HUES6 (cell line): ENCODE results near the gene PGAP2.

Experiments used
- H3K27ac ChIP-seq: 2 replicates; pipeline ENCODE4 v1.7.0; 2013; ENCODE audit warnings: low read depth, mild to moderate bottlenecking, low read length, inconsistent platforms
- H3K27me3 ChIP-seq: 2 replicates; pipeline ENCODE4 v1.6.1; 2013; ENCODE audit warnings: low read length; ENCODE audit not compliant: control insufficient read depth, insufficient read depth
- H3K36me3 ChIP-seq: 2 replicates; pipeline ENCODE4 v1.6.1; 2013; ENCODE audit warnings: low read length; ENCODE audit not compliant: control insufficient read depth, insufficient read depth
- H3K4me1 ChIP-seq: 2 replicates; pipeline ENCODE4 v1.6.1; 2013; ENCODE audit warnings: low read length; ENCODE audit not compliant: control insufficient read depth, insufficient read depth
- H3K4me3 ChIP-seq: 2 replicates; pipeline ENCODE4 v1.5.1; 2013; ENCODE audit warnings: low read depth, low read length
- H3K9ac ChIP-seq: one replicate; pipeline ENCODE4 v1.6.1; 2013; ENCODE audit warnings: mild to moderate bottlenecking, low read length
- H3K9me3 ChIP-seq: 2 replicates; pipeline ENCODE4 v1.6.1; 2013; ENCODE audit warnings: low read depth, low read length; ENCODE audit not compliant: control insufficient read depth, insufficient read depth

Gene PGAP2

DNA sequence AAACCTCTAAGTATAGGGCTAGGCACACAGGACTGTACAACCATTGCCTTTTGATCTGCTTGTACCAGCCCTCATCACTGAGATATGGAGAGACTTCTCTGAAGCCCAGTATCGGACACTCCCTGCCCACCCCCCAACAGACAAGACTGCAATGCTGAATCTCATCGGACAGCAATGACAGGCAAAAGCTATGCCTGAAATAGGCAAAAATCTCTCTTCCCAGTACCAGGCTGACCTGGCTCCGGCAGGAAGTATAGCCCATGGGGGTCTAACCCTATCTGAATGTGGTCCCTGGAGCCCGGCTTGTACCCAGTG is 25.9 kb downstream of the PGAP2 start:
- Histone ChIP-seq H3K36me3 (peaks cover 14% of the 10 kb centered on the region), H3K4me1 (peaks cover 45% of the 10 kb centered on the region), H3K9ac (peak overlapping the region; percentile 11), H3K27ac (no peak overlapping the region), H3K27me3 (no peaks in the 10 kb centered on the region), H3K9me3 (no peaks in the 10 kb centered on the region), H3K4me3 (no peak overlapping the region)

DNA sequence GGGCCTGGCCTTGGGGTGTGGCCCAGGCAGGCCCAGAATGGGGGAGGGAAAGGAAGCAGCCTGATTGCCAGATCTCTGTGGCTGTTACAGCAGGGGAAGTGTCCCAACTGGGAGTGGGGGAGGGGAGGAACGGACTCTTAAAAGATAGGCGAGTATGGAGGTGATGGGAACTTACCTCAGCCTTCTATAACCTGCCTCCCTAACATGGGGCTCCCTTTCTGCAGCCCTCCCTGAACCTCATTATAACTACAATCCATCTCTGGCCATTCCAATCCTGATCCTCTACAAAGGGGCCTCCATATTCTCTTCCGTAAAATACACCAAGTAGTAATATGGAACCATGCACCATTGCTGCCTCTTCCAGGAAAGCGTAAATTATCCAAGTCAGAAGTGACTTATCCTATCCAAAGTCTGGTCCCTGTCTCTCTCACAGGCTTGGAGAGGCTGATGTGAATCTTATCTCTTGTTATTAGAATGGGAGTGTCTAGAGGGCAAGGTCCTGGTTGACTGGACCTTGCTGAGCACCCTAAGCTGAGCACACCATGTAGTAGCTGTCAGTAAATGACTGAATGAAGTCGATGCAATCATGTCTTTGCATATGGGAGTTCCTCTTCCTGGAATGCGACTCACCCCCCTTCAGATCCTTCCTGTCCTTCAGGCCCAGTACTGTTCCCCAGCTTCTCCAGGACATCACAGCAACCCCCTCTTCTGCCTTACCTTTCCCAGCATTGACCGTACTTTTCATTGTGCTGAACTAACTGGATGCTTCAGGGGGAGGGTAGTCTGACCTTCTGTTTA is 26.5 kb downstream of the PGAP2 start:
- H3K9ac ChIP-seq: peak overlapping the region; percentile 11
- H3K36me3 ChIP-seq: peaks cover 13% of the 10 kb centered on the region
- peaks cover 50% of the 10 kb centered on the region for H3K4me1 ChIP-seq
- no peaks in the 10 kb centered on the region for H3K9me3 ChIP-seq
- no peaks in the 10 kb centered on the region for H3K27me3 ChIP-seq
- H3K4me3 ChIP-seq: no peak overlapping the region; the same call in 1 of the 2 replicates
- H3K27ac ChIP-seq: no peak overlapping the region

DNA sequence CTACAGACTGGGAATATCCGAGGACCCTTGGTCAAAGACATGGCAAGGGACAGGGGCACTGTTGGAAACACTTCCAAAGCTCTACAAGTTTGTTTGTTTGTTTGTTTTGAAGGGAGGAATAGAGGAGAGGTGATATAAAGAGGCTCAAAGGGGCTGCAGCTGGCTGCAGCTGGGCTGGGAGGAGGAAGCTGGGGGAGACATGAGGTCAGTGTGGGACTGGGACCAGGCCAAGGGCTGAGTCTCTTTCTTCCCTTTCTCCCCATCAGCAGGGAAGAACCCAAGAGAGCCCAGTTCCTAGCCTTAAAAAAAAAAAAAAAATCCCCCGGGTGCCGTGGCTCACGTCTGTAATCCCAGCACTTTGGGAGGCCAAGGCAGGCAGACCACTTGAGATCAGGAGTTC is 27.4 kb downstream of the PGAP2 start:
- H3K4me1 ChIP-seq: peaks cover 54% of the 10 kb centered on the region
- no peaks in the 10 kb centered on the region for H3K9me3 ChIP-seq
- H3K27me3 ChIP-seq: no peaks in the 10 kb centered on the region
- H3K27ac ChIP-seq: no peak overlapping the region
- no peak overlapping the region for H3K9ac ChIP-seq
- no peak overlapping the region for H3K4me3 ChIP-seq
- peaks cover 6% of the 10 kb centered on the region; the same call in 1 of the 2 replicates for H3K36me3 ChIP-seq

DNA sequence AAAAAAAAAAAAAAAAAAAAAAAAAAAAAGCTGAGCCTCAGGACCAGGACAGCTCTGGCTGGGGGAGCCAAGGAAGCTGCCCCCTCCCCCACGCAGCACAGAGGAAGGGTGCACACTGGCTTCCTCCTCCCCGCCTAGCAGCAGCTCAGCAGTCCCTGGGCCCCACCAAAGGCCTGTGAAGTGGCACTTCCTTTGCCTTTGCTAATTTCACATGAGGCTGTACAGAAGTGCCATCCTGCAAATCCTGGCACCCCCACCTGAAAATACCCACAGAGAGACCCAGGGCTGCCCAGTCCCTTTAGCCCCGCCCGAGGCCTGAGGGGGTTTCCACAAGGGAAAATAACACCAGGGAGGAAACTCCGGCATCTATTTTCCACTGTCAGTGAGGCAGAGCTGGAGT is 28.5 kb downstream of the PGAP2 start:
- Histone ChIP-seq H3K4me1 (peaks cover 54% of the 10 kb centered on the region), H3K9me3 (peaks cover under 1% of the 10 kb centered on the region; the same call in 1 of the 2 replicates), H3K4me3 (no peak overlapping the region), H3K27ac (no peak overlapping the region), H3K9ac (no peak overlapping the region), H3K36me3 (0 out of 2 replicates have a peak, but pooled peaks cover 2% of the 10 kb centered on the region), H3K27me3 (0 out of 2 replicates have a peak, but pooled peaks cover under 1% of the 10 kb centered on the region)

DNA sequence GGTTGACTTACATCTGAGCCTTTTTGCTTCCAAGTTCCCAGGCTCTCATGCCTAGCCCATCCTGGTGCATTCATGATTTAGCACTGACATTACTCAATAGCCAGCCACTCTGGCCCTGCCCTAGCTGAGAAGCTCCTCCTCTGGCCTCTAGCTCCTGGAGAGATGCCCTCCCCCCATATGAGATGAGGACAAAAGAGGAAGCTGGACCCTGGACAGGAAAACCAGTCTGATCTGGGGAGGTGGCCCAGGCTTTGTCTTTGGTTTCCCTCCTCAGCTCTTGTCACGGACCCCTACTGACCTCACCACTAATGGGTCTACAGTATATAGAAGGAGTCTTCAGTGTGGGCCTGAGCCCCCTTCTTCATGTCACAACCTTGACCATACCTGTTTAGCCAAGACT is 29.4 kb downstream of the PGAP2 start:
- no peak overlapping the region for H3K27ac ChIP-seq
- no peak overlapping the region for H3K4me3 ChIP-seq
- H3K9me3 ChIP-seq: peaks cover 2% of the 10 kb centered on the region; the same call in 1 of the 2 replicates
- H3K27me3 ChIP-seq: 0 out of 2 replicates have a peak, but pooled peaks cover 3% of the 10 kb centered on the region
- H3K4me1 ChIP-seq: peaks cover 54% of the 10 kb centered on the region
- no peak overlapping the region for H3K9ac ChIP-seq
- H3K36me3 ChIP-seq: no peaks in the 10 kb centered on the region

DNA sequence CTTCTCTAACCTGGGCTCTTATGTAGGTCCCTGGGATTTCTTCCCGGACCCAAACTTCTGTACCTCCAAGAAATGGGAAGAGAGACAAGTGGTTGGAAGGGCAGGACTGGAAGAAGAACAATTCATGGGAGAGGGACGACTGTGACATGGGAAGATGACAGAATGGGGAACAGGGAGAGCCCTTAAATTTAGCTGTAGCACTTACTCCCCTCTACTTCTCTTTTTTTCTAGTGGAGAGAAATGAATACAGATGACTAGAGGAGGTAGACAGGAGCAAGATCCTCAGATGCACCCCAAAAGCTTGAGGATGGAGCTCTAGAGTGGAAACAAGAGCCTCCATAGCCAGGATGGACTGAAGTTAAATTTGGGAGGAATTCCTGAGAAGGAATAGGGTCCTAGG is 30.1 kb downstream of the PGAP2 start:
- Histone ChIP-seq H3K27me3 (0 out of 2 replicates have a peak, but pooled peaks cover 3% of the 10 kb centered on the region), H3K36me3 (no peaks in the 10 kb centered on the region), H3K4me3 (no peak overlapping the region), H3K27ac (no peak overlapping the region), H3K9me3 (peaks cover 2% of the 10 kb centered on the region; the same call in 1 of the 2 replicates), H3K4me1 (peaks cover 54% of the 10 kb centered on the region), H3K9ac (no peak overlapping the region)

DNA sequence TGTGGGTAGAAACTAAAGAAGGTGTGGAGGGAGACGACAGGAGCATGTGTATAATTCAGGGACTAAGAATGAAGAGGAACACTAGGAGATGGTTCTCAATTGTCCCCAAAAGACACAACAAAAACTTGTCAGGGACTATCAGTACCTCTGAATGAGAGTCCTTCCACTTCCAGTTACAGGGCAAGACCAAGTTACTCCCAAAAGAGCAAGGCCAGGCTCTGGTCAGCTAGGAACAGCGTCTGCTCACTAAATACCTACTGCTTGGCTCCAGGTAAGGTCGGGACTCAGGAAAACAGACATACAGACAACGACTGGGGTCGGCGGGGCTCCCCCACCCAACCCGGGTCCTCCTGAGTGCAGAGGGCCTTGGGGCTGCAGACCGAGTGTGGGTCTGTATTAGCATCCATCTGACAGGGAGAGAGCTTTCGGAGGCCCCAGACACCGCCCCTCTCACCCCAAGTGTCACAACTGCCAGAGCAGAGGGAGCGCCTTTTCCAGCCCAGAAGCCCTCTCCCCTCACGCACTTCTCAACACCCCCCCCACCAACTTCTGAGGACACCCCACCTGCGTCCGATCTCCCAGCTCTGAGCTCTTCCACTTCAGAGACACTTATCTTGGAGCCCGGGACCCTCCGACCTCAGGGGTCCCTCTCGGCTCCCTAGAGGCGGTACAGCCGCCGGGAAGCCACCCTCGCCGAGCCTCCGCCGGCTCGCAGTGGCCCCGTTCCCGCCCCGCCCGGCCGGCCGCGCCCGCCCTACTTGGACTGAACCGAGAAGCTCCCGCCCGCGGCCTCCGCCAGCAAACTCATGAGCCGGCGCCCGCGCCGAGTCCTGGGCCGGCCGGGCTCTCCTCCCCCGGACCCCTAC is 31.9 kb downstream of the PGAP2 start:
- Histone ChIP-seq H3K9ac (peak overlapping the region; percentile 63), H3K27me3 (0 out of 2 replicates have a peak, but pooled peaks cover 3% of the 10 kb centered on the region), H3K36me3 (no peaks in the 10 kb centered on the region), H3K4me3 (peak overlapping the region; percentile 79), H3K27ac (peak overlapping the region; percentile 35; the same call in 1 of the 2 replicates), H3K4me1 (peaks cover 40% of the 10 kb centered on the region), H3K9me3 (peaks cover 2% of the 10 kb centered on the region; the same call in 1 of the 2 replicates)

DNA sequence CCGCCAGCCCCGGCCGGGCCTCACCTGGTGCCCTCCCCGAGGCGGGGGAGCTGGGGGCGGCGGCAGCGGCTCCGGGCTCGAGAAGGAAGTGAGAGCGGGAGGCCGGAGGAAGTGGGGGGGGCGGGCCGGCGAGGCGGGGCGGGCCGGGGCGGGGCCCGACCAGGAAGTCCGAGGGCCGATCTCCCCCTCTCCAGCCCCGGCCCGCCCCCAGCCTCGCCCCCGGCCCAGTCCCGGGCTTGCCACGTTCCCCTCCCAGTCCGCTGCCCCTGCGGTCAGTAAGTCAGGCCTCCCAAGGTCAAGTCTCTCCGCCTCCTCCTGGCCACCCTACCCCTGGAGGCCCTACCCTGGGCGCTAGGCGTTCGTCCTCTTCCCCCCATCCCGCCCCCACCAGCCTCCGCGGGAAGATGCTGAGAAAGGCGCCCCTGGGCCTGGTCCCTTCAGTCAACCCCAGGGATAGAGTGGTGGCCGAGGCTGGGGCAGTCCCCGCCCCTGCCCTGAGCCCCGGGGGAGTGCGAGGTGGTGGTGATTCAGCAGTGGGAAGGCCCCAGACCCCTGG is 32.6 kb downstream of the PGAP2 start, which contains the start of gene RHOG:
TSS of gene RHOG (minus strand) at position 90 of the 556 bp plus-strand sequence. CDS start 12,821 bp downstream, outside the sequence.
- H3K27ac ChIP-seq: peak within 1 kb of the TSS; percentile 46; the same call in 1 of the 2 replicates
- peaks cover 2% of the 10 kb centered on the region; the same call in 1 of the 2 replicates for H3K9me3 ChIP-seq
- H3K27me3 ChIP-seq: 0 out of 2 replicates have a peak, but pooled peaks cover 3% of the 10 kb centered on the region
- H3K4me3 ChIP-seq: peak within 1 kb of the TSS; percentile 79
- H3K9ac ChIP-seq: peak within 1 kb of the TSS; percentile 63
- peaks cover 35% of the 10 kb centered on the region; the same call in 1 of the 2 replicates for H3K4me1 ChIP-seq
- no peaks in the 10 kb centered on the region for H3K36me3 ChIP-seq

DNA sequence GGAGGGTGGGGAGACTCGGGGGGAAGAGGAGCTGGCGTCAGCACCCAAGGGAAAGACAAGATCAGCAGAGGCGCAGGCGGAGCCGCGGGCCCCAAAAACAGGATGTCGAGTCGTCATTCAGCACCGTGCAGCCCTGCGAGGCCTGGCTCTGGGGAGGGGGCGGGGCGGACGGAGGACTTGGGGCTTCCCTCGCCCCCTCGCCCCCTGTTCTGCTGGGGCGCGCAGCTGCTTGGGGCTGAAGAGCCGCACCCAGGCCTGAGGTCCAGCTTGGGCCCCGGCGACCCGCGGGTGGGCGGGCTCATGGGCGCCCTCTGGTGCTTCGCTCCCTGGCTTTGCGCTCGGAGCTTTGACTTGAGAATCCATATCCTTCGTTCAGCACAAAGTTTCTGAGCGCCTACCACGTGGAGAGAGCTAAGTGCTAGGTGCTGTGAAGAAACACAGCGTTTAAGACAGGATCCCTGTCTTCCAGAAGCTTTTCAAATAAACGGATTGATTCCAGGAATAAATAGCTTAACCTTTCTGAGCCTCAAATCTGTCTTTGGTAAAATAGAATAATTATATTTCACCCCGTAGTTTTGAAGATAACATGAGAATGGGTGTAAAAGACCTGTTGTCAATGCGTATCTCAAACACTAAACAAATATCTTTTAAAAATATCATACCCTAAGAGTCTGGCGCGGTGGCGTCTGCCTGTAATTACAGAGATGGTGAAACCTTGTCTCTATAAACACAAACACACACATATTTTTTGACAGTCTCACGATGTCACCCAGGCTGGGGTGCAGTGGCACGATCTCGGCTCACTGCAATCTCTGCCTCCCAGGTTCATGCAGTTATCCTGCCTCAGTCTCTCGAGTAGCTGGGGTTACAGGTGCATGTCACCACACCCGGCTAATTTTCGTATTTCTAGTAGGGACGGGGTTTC is 33.3 kb downstream of the PGAP2 start:
- Histone ChIP-seq H3K9ac (peak overlapping the region; percentile 4), H3K9me3 (peaks cover 2% of the 10 kb centered on the region; the same call in 1 of the 2 replicates), H3K36me3 (no peaks in the 10 kb centered on the region), H3K27me3 (0 out of 2 replicates have a peak, but pooled peaks cover 3% of the 10 kb centered on the region), H3K4me3 (peak overlapping the region; percentile 58), H3K4me1 (peaks cover 32% of the 10 kb centered on the region; the same call in 1 of the 2 replicates), H3K27ac (peak overlapping the region; percentile 46; the same call in 1 of the 2 replicates)

DNA sequence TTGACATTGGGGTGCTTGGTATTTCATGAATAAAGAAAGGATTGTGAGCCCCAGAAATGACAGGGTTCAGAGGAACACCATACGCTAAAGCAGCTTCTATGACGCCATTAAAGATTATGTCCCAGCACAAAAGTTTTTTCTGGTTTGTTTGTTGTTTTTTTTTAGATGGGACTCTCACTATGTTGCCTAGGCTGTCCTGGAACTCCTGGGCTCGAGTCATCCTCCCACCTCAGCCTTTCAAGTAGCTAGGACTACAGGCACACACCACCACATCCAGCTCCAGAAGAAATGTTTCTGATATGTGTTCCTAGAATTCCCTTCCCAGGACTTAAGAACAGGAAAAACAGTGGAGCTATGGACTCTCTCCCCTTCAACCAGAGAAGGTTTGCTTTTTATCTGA is 35.0 kb downstream of the PGAP2 start:
- Histone ChIP-seq H3K36me3 (no peaks in the 10 kb centered on the region), H3K9ac (no peak overlapping the region), H3K27ac (no peak overlapping the region), H3K27me3 (0 out of 2 replicates have a peak, but pooled peaks cover 3% of the 10 kb centered on the region), H3K9me3 (peaks cover 2% of the 10 kb centered on the region; the same call in 1 of the 2 replicates), H3K4me1 (peaks cover 19% of the 10 kb centered on the region; the same call in 1 of the 2 replicates), H3K4me3 (no peak overlapping the region)
